Tibial artery (tissue), 4 donors: Measurements from ENCODE around the gene AGBL1.

Experiments used
- DNase-seq, 2 donors: peaks; one replicate each; pipeline ENCODE4 v3.0.0-alpha.2; 2019
- H3K27ac ChIP-seq, 2 donors: fragments of 200-600 bp; sonication (generic) in 1 of 2; 1 replicate in 1 of 2; 2 replicates in 1 of 2; pipeline ENCODE4 v1.5.1; 2018 to 2019; ENCODE audit warnings: mild to moderate bottlenecking in 1 of 2
- H3K27me3 ChIP-seq, 2 donors: fragments of 200-600 bp; sonication (generic) in 1 of 2; one replicate each; pipeline versions ENCODE4 v1.5.1 to v1.6.0; 2016 to 2019
- H3K36me3 ChIP-seq, 3 donors: fragments of 200-600 bp; sonication (generic) in 2 of 3; one replicate each; pipeline ENCODE4 v1.5.1; 2016 to 2019; ENCODE audit warnings: mild to moderate bottlenecking in 2 of 3
- H3K4me1 ChIP-seq, 4 donors: fragments of 200-600 bp; sonication (generic) in 2 of 4; 1 replicate in 3 of 4; 2 replicates in 1 of 4; pipeline ENCODE4 v1.5.1; 2016 to 2019
- H3K4me3 ChIP-seq, 2 donors: fragments of 200-600 bp; sonication (generic) in 1 of 2; 1 replicate in 1 of 2; 2 replicates in 1 of 2; pipeline ENCODE4 v1.5.1; 2018 to 2019; ENCODE audit warnings: mild to moderate bottlenecking in 2 of 2
- H3K9me3 ChIP-seq, 3 donors: fragments of 200-600 bp; sonication (generic) in 1 of 3; one replicate each; pipeline ENCODE4 v1.5.1; 2016 to 2019
- intact Hi-C: fragments of 100-400 bp; cut with DNase I; formaldehyde crosslinking; loops from one replicate; pipeline ENCODE4 v1.15.0; 2023; ENCODE audit warnings: low total_unique reads
- TF ChIP-seq, protein P1 (sequence below), 2 experiments: fragments of 200-600 bp in 1 of 2; fragments of 450-650 bp in 1 of 2; IDR thresholded peaks; one replicate each; pipeline ENCODE4 v1.5.1; 2017 to 2019; ENCODE audit warnings: antibody characterized with exemption in 2 of 2, mild to moderate bottlenecking in 1 of 2, moderate library complexity in 1 of 2

Gene AGBL1

DNA sequence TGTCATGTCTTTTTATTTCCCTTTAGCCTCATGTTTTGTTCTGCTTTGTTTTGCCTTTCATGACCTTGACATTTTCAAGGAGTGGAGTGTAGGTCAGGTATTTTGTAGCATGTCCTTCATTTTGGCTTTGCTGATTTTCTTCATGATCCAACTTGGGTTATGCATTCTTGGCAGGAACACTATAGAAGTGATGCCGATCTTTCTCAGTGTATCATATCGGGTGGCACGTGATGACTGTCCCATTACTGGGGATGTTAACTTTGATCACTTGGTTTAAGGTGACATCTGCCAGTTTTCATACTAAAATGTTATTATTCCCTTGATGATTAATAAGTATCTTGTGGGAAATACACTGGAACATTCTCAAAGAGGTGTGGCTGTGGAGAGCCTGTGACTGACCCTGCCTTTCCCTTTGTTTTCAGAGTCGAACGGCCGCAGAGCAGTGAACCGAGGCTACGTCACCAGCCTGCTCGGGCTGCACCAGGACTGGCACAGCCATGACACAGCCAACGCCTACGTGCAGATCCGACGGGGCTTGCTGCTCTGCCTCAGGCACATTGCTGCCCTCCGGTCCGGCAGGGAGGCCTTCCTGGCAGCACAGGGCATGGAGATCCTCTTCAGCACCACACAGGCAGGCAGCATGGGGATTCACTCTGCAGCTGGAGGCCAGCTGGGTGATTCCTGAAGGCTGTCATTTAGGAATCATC, 167.7 kb downstream of the AGBL1 start:
- intact Hi-C loops = no loop called here
- no peak for DNase-seq
- H3K27ac ChIP-seq = no peak overlapping the region
- H3K9me3 ChIP-seq = no peaks in the 10 kb centered on the region
- TF ChIP-seq, protein P1, sequence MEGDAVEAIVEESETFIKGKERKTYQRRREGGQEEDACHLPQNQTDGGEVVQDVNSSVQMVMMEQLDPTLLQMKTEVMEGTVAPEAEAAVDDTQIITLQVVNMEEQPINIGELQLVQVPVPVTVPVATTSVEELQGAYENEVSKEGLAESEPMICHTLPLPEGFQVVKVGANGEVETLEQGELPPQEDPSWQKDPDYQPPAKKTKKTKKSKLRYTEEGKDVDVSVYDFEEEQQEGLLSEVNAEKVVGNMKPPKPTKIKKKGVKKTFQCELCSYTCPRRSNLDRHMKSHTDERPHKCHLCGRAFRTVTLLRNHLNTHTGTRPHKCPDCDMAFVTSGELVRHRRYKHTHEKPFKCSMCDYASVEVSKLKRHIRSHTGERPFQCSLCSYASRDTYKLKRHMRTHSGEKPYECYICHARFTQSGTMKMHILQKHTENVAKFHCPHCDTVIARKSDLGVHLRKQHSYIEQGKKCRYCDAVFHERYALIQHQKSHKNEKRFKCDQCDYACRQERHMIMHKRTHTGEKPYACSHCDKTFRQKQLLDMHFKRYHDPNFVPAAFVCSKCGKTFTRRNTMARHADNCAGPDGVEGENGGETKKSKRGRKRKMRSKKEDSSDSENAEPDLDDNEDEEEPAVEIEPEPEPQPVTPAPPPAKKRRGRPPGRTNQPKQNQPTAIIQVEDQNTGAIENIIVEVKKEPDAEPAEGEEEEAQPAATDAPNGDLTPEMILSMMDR (IDR thresholded peaks at IDR 0.05) = no peak
- no peaks in the 10 kb centered on the region for H3K27me3 ChIP-seq
- H3K4me3 ChIP-seq = no peak overlapping the region
- no peaks in the 10 kb centered on the region for H3K36me3 ChIP-seq
- H3K4me1 ChIP-seq = no peaks in the 10 kb centered on the region

DNA sequence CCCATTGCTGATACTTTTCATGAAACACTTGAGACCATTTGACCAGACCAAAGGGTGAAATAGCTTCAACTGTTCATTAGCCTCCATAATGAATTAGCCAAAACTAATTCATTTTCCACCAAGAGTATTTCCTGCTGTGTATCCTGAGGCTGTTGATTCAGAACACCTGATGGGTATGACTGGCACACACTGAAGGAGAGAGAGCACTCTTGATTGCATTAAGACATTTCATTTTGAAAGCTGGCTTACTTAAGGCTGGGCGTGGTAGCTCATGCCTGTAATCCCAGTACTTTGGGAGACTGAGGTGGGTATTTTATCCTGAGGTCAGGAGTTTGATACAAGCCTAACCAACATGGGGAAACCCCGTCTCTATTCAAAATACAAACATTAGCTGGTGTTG, 175.6 kb downstream of the AGBL1 start:
- intact Hi-C loops = no loop called here
- Histone ChIP-seq H3K27me3 (no peaks in the 10 kb centered on the region), H3K9me3 (no peaks in the 10 kb centered on the region), H3K27ac (no peak overlapping the region), H3K4me3 (no peak overlapping the region), H3K36me3 (no peaks in the 10 kb centered on the region), H3K4me1 (no peaks in the 10 kb centered on the region)
- TF ChIP-seq, protein P1 (IDR thresholded peaks at IDR 0.05) = no peak
- no peak for DNase-seq

DNA sequence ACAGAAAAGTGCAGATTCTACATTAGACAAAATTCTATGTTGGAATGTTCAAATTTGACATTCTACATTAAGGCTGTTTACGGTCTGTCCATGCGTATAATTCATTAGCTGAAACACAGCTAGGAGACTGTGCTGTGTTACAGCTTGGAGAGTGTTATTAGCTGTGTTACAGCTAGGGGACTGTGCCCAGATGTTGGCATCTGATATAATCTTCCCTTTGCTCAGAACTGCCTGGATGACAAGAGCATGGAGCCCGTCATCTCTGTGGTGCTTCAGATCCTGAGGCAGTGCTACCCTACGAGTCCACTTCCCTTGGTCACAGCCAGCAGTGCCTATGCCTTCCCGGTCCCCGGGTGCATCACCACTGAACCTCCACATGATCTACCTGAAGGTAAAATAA, 177.0 kb downstream of the AGBL1 start:
- no peak overlapping the region for H3K4me3 ChIP-seq
- DNase-seq = no peak
- no peaks in the 10 kb centered on the region for H3K9me3 ChIP-seq
- no peaks in the 10 kb centered on the region for H3K4me1 ChIP-seq
- TF ChIP-seq, protein P1 (IDR thresholded peaks at IDR 0.05) = no peak
- H3K36me3 ChIP-seq = no peaks in the 10 kb centered on the region
- no peak overlapping the region for H3K27ac ChIP-seq
- intact Hi-C loops = no loop called here
- H3K27me3 ChIP-seq = no peaks in the 10 kb centered on the region

DNA sequence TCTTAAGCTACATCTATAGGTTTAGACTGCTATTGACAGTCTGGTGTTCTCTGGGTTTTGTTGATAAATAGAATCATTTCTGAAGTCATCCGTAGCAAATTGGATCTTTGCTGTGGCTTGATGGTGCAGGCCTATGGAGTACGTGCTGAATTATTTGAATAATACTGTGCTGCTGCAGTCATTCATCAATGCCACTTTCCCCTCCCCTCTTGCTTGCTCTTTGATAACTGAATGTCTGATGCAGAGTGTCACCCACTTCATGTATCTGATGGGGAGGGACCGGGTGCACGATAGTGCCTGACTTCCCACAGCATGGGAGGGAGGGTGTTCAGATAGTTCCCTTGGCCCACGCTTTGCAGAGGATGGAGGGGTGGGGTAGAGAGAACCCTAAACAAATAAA, 179.9 kb downstream of the AGBL1 start:
- H3K36me3 ChIP-seq = no peaks in the 10 kb centered on the region
- intact Hi-C loops = no loop called here
- no peak overlapping the region for H3K4me3 ChIP-seq
- H3K27ac ChIP-seq = no peak overlapping the region
- no peaks in the 10 kb centered on the region for H3K4me1 ChIP-seq
- H3K27me3 ChIP-seq = no peaks in the 10 kb centered on the region
- TF ChIP-seq, protein P1 (IDR thresholded peaks at IDR 0.05) = no peak
- DNase-seq = no peak
- no peaks in the 10 kb centered on the region for H3K9me3 ChIP-seq

DNA sequence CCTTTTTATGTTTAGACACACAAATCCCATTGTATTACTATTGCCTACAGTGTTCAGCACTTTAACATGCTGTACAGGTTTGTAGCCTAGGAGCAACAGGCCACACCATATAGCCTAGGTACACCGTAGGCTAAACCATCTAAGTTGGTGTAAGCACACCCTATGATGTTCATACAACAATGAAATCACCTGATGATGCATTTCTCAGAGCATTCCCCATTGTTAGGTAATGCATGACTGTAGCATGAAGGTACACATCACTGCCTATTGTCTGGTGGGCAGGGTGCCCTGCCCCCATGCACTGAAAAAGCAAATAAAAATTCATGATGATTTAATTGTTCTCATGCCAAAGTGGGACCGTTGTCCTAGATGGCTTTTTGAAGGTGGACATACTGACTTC, 183.6 kb downstream of the AGBL1 start:
- Histone ChIP-seq H3K9me3 (no peaks in the 10 kb centered on the region), H3K4me1 (no peaks in the 10 kb centered on the region), H3K4me3 (no peak overlapping the region), H3K36me3 (no peaks in the 10 kb centered on the region), H3K27ac (no peak overlapping the region), H3K27me3 (no peaks in the 10 kb centered on the region)
- no peak for DNase-seq
- TF ChIP-seq, protein P1 (IDR thresholded peaks at IDR 0.05) = no peak
- intact Hi-C loops = no loop called here
